ENCODE results near the gene MSL3B.

The MSL3B gene

DNA sequence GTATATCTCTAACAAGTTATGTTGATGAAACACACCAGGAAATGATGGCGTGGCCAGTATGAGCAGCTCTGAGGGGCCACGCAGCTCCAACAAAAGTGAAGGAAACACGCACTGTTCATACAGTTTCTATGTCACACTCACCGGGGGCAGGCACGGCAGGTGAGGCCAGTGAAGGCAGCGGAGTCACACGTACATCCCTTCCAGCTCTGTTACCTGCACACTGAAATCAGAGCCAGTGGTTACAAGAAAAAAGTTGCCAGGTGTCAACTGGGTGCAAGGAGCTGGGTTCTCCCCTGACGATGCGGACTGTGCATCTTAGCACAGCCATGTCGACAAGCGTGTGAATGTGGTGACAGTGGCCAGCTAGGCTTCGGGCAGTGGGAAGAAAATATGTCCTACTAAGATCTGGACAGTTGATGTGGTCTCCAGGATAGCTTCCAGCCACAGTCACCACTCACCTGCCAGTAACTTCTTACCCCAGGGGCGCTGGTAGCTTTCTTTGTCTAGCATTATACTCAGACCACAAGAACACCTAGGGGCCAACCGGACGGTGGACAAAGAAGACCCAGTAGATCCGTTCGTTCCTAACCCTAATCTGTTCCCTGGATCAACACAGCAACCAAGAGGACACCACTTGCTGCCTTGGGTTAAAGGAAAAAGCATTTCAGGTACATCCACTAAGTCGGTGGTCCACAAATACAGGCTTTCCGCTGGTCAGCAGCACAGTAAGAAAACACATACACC is 23.9 kb downstream of the MSL3B start (continued):
- TF ChIP-seq, protein P1, sequence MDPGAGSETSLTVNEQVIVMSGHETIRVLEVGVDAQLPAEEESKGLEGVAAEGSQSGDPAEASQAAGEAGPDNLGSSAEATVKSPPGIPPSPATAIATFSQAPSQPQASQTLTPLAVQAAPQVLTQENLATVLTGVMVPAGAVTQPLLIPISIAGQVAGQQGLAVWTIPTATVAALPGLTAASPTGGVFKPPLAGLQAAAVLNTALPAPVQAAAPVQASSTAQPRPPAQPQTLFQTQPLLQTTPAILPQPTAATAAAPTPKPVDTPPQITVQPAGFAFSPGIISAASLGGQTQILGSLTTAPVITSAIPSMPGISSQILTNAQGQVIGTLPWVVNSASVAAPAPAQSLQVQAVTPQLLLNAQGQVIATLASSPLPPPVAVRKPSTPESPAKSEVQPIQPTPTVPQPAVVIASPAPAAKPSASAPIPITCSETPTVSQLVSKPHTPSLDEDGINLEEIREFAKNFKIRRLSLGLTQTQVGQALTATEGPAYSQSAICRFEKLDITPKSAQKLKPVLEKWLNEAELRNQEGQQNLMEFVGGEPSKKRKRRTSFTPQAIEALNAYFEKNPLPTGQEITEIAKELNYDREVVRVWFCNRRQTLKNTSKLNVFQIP (CRISPR knock-in tag; IDR thresholded peaks at IDR 0.05; ENCODE audit: borderline replicate concordance, low read depth): no peak
- TF ChIP-seq TCF4 (CRISPR knock-in tag; IDR thresholded peaks at IDR 0.05; ENCODE audit: borderline replicate concordance): no peak
- TF ChIP-seq ISL1 (CRISPR knock-in tag; IDR thresholded peaks at IDR 0.05): no peak
- TF ChIP-seq, protein P2, sequence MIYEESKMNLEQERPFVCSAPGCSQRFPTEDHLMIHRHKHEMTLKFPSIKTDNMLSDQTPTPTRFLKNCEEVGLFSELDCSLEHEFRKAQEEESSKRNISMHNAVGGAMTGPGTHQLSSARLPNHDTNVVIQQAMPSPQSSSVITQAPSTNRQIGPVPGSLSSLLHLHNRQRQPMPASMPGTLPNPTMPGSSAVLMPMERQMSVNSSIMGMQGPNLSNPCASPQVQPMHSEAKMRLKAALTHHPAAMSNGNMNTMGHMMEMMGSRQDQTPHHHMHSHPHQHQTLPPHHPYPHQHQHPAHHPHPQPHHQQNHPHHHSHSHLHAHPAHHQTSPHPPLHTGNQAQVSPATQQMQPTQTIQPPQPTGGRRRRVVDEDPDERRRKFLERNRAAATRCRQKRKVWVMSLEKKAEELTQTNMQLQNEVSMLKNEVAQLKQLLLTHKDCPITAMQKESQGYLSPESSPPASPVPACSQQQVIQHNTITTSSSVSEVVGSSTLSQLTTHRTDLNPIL (CRISPR knock-in tag; IDR thresholded peaks at IDR 0.05; ENCODE audit: low read depth): no peak
- TF ChIP-seq RARB (CRISPR knock-in tag; IDR thresholded peaks at IDR 0.05): no peak

DNA sequence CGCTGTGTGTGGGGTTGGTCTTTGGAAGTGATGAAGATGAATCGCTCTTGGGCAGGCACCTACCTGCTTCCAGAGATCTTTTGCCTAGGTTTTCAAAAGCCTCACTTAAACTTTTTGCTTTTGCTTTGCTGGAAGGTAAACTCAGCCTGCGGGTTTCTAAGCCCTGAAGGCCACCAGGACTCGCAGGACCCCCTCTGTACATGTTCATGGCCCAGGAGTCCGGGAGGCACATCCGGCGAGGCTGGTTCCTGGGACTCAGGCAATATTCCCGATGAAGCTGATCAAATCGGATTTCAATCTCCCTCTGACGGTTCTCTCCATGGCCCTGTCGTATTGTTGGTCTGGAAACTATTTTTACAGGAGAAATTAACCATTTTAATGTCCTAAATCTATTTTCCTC is 27.0 kb downstream of the MSL3B start:
- TF ChIP-seq ZFP3 (CRISPR knock-in tag; IDR thresholded peaks at IDR 0.05): no peak
- TF ChIP-seq, protein P3, sequence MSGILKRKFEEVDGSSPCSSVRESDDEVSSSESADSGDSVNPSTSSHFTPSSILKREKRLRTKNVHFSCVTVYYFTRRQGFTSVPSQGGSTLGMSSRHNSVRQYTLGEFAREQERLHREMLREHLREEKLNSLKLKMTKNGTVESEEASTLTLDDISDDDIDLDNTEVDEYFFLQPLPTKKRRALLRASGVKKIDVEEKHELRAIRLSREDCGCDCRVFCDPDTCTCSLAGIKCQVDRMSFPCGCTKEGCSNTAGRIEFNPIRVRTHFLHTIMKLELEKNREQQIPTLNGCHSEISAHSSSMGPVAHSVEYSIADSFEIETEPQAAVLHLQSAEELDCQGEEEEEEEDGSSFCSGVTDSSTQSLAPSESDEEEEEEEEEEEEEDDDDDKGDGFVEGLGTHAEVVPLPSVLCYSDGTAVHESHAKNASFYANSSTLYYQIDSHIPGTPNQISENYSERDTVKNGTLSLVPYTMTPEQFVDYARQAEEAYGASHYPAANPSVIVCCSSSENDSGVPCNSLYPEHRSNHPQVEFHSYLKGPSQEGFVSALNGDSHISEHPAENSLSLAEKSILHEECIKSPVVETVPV (CRISPR knock-in tag; IDR thresholded peaks at IDR 0.05): no peak
- TF ChIP-seq OSR1 (CRISPR knock-in tag; IDR thresholded peaks at IDR 0.05): no peak
- no peak for TF ChIP-seq CSDC2 (CRISPR knock-in tag; IDR thresholded peaks at IDR 0.05)
- no peak for TF ChIP-seq ZNF565 (CRISPR knock-in tag; conservative IDR thresholded peaks at IDR 0.05; ENCODE audit: low read depth)
- no peak for TF ChIP-seq TOX (CRISPR knock-in tag; IDR thresholded peaks at IDR 0.05; ENCODE audit: borderline replicate concordance)
- no peak for TF ChIP-seq GLIS3 (CRISPR knock-in tag; IDR thresholded peaks at IDR 0.05)
- TF ChIP-seq, protein P4, sequence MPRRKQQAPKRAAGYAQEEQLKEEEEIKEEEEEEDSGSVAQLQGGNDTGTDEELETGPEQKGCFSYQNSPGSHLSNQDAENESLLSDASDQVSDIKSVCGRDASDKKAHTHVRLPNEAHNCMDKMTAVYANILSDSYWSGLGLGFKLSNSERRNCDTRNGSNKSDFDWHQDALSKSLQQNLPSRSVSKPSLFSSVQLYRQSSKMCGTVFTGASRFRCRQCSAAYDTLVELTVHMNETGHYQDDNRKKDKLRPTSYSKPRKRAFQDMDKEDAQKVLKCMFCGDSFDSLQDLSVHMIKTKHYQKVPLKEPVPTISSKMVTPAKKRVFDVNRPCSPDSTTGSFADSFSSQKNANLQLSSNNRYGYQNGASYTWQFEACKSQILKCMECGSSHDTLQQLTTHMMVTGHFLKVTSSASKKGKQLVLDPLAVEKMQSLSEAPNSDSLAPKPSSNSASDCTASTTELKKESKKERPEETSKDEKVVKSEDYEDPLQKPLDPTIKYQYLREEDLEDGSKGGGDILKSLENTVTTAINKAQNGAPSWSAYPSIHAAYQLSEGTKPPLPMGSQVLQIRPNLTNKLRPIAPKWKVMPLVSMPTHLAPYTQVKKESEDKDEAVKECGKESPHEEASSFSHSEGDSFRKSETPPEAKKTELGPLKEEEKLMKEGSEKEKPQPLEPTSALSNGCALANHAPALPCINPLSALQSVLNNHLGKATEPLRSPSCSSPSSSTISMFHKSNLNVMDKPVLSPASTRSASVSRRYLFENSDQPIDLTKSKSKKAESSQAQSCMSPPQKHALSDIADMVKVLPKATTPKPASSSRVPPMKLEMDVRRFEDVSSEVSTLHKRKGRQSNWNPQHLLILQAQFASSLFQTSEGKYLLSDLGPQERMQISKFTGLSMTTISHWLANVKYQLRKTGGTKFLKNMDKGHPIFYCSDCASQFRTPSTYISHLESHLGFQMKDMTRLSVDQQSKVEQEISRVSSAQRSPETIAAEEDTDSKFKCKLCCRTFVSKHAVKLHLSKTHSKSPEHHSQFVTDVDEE (CRISPR knock-in tag; IDR thresholded peaks at IDR 0.05): no peak
- TF ChIP-seq, protein P1 (CRISPR knock-in tag; IDR thresholded peaks at IDR 0.05; ENCODE audit: borderline replicate concordance, low read depth): no peak
- TF ChIP-seq, protein P5, sequence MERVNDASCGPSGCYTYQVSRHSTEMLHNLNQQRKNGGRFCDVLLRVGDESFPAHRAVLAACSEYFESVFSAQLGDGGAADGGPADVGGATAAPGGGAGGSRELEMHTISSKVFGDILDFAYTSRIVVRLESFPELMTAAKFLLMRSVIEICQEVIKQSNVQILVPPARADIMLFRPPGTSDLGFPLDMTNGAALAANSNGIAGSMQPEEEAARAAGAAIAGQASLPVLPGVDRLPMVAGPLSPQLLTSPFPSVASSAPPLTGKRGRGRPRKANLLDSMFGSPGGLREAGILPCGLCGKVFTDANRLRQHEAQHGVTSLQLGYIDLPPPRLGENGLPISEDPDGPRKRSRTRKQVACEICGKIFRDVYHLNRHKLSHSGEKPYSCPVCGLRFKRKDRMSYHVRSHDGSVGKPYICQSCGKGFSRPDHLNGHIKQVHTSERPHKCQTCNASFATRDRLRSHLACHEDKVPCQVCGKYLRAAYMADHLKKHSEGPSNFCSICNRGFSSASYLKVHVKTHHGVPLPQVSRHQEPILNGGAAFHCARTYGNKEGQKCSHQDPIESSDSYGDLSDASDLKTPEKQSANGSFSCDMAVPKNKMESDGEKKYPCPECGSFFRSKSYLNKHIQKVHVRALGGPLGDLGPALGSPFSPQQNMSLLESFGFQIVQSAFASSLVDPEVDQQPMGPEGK (CRISPR knock-in tag; IDR thresholded peaks at IDR 0.05; ENCODE audit: borderline replicate concordance): no peak
- no peak for TF ChIP-seq TCF4 (CRISPR knock-in tag; IDR thresholded peaks at IDR 0.05; ENCODE audit: borderline replicate concordance)
- no peak for TF ChIP-seq ARNTL (CRISPR knock-in tag; IDR thresholded peaks at IDR 0.05; ENCODE audit: borderline replicate concordance, low read depth)
- no peak for TF ChIP-seq RARB (CRISPR knock-in tag; IDR thresholded peaks at IDR 0.05)
- no peak for TF ChIP-seq PPARA (CRISPR knock-in tag; IDR thresholded peaks at IDR 0.05; ENCODE audit: borderline replicate concordance)
- TF ChIP-seq ZFP30 (CRISPR knock-in tag; IDR thresholded peaks at IDR 0.05): no peak
- TF ChIP-seq, protein P2 (CRISPR knock-in tag; IDR thresholded peaks at IDR 0.05; ENCODE audit: low read depth): no peak
- no peak for TF ChIP-seq BACH2 (CRISPR knock-in tag; IDR thresholded peaks at IDR 0.05; ENCODE audit: borderline replicate concordance)
- no peak for ATAC-seq

All from SK-N-SH treated with all-trans-retinoic acid at 6 μM for 48 hours (cell line).